KG1 (cell line): ENCODE data around the gene GSX1.
"Not testable (repeated sequence)": the region's sequence is repeated elsewhere in the genome, so short reads cannot be mapped to it uniquely, and the experiment has no call there.

ENCODE experiments used
- DNase-seq: peaks from one replicate; lab custom pipeline; 2025; lab: John Stamatoyannopoulos, UW

GSX1 gene

DNA sequence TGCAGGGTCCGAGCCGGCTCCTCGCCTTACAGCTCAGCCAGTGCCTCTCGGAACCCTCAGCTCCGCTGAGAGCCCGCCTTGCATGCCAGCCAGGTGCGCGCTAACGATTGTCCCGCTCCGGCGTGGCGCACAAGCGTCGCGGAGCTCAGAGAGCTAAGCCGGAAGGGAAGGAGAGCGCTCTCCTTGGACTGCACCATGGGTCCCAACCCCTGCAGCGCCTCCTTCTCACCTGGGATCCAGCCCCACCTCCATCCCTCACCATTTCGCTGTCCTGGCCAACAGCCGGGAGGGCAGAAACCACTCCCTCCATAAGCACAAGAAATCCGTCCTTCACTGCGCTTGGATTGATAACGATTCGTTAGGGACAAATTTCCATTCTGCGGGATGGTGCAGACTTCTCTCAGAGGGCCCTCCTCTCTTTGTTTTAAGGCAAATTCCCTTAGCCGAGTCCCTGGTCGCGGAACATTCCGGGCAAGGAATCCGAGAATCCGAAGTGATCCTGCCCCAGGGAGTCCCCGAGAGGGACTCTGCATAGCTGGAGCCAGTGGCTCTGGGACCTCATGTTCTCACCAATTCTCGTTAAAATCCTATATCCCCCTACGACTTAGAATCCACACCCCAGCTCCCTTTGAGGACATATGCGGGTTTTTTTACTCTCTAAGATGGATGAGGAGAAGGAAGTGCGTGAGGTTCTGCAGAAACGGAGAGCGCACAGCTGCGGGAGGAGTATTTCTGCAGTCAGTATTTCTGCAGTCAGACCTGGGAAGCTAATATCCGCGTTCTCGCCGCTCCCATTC lies 2.8 kb downstream of the GSX1 start:
- no peak for DNase-seq

DNA sequence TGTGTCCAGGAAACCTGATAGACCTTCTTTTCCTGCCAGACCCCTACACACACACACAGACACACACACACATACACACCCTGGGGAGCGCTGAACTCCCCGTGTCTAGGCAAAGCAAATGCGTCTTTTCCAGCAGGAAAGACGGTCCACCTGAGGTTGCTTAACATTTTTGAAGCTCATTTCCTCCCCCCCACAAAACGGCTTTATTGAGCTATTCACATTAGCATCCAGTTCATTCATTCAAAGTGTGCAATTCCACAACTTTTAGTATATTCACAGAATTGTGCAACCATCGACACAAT lies 3.4 kb downstream of the GSX1 start:
- no peak for DNase-seq

DNA sequence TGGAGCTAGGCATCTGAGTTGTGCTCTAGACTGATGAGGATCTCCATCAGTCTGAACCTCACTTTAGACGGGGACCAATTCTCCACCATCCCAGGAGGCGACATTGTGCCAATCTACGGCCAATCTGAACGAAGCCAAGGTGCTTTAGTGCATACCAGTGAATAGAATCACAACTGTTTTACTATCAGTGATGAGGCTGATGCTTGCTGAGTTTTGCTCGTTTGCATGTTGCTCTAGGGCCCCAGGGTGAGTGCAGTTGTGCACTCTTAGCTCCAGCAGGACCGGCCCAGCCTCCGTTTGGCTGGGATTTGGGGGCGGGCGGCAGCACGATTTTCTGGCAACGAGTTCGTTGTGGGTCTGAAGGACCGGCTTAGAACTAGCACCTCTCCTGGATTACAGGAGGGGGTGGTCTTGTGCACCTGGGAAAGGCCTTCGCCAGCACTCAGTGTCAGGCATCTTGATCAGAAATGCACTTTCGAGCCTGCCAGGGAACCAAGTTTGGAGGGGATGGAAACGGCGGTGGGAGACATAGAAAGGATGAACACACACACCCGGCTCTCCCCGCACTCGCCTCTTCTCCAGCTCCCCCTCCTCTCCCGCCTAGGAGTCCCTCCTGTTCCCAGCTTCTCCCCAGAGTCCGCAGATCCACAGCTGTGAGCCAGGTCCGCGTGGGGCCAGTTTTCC lies 4.4 kb downstream of the GSX1 start:
- DNase-seq: no peak

- no peak for DNase-seq
These were observed 4.9 kb downstream of the GSX1 start for GRCh38 chr13:27797228-27797624.

DNA sequence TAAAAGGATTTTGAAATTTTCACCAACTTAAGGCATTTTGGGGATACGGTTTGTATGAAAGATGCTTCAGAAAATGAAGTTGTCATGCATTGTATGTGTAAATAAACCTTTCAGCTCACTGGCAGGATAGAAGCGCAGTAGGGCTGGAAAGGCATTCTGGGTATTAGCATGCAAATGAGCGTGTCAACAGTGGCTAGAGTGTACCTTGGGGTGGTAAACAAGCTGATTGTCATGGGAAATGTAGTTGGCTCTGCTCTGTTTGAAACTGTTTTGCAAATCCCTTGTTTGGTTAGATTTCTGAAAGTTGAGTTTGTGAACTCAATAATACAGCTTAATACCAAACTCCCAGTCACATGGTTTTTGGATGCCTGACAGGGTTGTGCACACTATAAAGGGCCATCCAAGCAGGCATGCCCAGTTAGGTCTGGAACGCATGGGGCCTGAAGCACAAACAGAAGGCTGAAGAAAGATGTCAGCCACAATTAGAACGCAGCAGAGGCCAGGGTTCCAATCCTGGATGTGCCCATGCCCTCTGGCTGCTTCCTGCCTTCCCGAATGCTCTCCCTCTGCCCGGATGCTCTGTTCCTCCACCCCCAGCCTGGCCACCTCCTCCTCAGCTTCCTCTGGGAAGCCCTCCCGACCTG lies 14.6 kb downstream of the GSX1 start:
- DNase-seq: no peak

DNA sequence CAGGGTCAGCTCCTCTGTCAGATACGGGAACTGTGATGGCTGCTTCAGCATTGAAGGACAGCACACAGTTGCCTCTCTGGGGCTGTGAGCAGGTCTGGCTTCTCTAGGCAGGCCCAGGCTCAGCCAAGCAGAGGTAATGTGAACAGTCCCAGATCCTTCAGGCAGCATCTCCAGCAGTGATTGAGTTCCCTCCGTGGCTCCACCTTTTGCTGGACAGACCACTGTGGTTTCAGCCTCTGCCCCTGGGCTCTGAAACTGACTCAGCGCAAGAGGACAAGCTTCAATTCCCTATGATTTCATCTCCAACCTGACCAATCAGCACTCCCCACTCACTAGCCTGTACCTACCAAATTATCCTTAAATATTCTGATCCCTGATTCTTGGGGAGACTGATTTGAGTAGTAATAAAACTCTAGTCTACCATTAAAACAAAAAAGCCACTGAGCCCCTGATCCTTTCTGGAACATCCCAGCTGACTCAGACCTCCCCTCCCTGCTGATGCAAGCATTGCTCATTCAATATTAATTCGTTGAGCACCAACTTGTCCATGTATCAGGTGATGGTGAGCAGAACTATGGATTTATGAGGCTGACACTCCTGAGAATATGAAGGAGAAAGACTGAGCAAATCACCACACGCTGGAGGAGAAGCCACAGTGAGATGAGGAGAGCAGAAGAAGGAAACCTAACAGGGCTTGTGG lies 16.7 kb downstream of the GSX1 start:
- no peak for DNase-seq

DNA sequence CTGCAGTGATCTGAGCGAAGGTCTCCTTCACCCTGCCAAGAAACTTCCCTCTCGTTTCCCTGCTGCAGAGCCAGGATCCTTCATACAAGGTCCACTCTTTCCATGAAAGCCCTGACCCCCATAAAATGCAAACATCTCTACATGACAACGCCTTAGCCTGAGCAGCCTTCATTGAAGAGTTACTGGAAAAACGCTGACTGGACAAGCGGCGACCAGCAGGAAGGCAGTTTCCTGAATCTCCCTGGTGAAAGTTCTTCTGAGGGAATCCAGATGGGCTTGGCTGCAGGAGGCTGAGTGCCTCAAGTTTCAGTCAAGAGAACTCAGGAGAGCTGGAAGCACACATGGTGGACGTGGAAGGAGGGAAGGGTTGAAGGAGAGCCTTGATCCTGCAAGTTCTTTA lies 17.7 kb downstream of the GSX1 start:
- no peak for DNase-seq

DNA sequence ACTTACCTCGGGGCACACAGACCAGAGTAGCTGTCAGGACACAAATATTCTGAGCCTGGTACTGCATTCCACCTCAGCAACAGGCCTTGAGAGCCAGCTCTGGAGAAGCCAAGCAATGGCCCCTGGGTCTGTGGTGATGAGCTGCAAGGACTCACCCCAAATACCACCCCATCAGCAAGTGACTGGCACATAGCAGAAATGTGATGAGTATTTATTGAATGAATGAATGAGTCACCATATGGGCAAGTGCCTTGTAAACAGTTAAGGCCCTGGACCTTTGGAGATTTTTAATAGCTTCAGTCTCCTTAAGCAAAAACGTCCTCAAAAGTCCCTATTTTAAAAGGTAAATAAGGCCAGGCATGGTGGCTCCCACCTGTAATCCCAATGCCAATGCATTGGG lies 18.2 kb downstream of the GSX1 start:
- no peak for DNase-seq

GRCh38 chr13:27813826-27814225 lies 21.5 kb downstream of the GSX1 start:
- no peak for DNase-seq

- not testable (repeated sequence) for DNase-seq
These were observed 25.5 kb downstream of the GSX1 start for GRCh38 chr13:27817832-27818231.

- DNase-seq: no peak
These were observed 28.5 kb downstream of the GSX1 start for GRCh38 chr13:27820524-27821482.

- no peak for DNase-seq
These were observed 29.3 kb downstream of the GSX1 start for GRCh38 chr13:27821566-27821965.

GRCh38 chr13:27822258-27822872 lies 30.1 kb downstream of the GSX1 start:
- no peak for DNase-seq

DNA sequence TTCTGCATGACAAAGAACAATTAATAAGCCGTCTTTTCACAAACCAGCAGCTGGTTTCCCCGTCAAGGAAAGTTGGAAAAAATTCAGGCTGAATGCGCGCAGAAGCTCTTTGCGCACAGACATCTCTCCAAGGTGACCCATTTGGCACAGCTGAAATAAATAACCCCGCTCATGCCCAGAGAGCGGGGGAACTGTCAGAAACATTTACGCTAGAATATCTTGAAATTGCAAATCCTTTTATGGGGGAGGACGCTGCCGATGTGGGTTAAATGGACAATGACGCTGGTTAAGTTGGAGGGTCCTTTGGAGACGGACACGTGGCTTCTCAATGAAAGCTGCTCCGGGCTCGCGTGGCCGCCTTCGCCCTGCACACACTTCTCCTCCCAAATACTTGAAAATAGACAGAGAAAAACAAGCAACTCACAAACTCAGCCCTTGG lies 30.6 kb downstream of the GSX1 start:
- DNase-seq: no peak

- DNase-seq: no peak
These were observed 31.8 kb downstream of the GSX1 start for GRCh38 chr13:27824121-27824520.

DNA sequence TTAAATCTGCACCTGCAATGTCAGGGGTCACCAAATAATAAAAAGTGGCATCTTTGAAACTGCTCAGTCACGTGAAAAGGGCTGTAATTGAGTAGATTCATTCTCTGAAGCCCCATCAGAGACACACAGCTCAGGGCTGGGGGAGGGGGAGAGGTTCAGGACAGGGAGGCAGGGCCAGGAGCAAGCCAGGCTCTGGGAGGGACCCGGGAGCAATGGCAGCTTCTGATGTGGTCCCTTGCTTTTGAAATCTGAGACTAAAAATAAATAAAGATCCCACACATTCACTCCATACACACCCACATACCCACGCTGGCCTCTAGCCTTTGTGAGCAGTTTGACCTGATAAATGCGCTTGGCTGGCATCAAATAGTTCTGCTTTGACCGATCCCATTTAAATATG lies 32.8 kb downstream of the GSX1 start:
- DNase-seq: no peak

GRCh38 chr13:27826379-27827353 lies 34.4 kb downstream of the GSX1 start:
- DNase-seq: peak; percentile 74

GRCh38 chr13:27827646-27828045 lies 35.4 kb downstream of the GSX1 start:
- no peak for DNase-seq

GRCh38 chr13:27830010-27830409 lies 37.7 kb downstream of the GSX1 start:
- DNase-seq: peak; percentile 18

- DNase-seq: no peak
These were observed 40.9 kb downstream of the GSX1 start for GRCh38 chr13:27833206-27833605.
